ENCODE results near the gene ZNF43. TPM values are rescaled to one million over a fixed set of nuclear protein-coding genes. Genes with fewer than 3 reads are reported as not detected.

The ZNF43 gene
- total RNA-seq, 2 experiments from 2014 or later: 27.4 to 28.6 TPM

GRCh38 chr19:21848706-21849105 lies 12.7 kb upstream of the ZNF43 start:
- ChIA-PET CTCF (no interaction called here), POLR2A (interaction anchor here (0.6 kb wide), 1 partner anchor 330 kb away, joined by 3 read pairs; no protein-coding TSS in a partner anchor)
- H3K27ac Mint-ChIP-seq: no peak overlapping the region
- peak; percentile 30 for DNase-seq
- ATAC-seq: no peak
- H3K9me3 Mint-ChIP-seq: no peaks in the 10 kb centered on the region
- peaks cover 50% of the 10 kb centered on the region for H3K36me3 Mint-ChIP-seq (ENCODE audit: low read depth)
- intact Hi-C loops (cut with micrococcal nuclease): no loop called here
- H3K4me1 Mint-ChIP-seq (ENCODE audit: low read depth): peaks cover 37% of the 10 kb centered on the region
- TF ChIP-seq, protein P1, sequence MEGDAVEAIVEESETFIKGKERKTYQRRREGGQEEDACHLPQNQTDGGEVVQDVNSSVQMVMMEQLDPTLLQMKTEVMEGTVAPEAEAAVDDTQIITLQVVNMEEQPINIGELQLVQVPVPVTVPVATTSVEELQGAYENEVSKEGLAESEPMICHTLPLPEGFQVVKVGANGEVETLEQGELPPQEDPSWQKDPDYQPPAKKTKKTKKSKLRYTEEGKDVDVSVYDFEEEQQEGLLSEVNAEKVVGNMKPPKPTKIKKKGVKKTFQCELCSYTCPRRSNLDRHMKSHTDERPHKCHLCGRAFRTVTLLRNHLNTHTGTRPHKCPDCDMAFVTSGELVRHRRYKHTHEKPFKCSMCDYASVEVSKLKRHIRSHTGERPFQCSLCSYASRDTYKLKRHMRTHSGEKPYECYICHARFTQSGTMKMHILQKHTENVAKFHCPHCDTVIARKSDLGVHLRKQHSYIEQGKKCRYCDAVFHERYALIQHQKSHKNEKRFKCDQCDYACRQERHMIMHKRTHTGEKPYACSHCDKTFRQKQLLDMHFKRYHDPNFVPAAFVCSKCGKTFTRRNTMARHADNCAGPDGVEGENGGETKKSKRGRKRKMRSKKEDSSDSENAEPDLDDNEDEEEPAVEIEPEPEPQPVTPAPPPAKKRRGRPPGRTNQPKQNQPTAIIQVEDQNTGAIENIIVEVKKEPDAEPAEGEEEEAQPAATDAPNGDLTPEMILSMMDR (IDR thresholded peaks at IDR 0.05): no peak
- no peak overlapping the region for H3K4me3 Mint-ChIP-seq
- no peaks in the 10 kb centered on the region for H3K27me3 Mint-ChIP-seq

DNA sequence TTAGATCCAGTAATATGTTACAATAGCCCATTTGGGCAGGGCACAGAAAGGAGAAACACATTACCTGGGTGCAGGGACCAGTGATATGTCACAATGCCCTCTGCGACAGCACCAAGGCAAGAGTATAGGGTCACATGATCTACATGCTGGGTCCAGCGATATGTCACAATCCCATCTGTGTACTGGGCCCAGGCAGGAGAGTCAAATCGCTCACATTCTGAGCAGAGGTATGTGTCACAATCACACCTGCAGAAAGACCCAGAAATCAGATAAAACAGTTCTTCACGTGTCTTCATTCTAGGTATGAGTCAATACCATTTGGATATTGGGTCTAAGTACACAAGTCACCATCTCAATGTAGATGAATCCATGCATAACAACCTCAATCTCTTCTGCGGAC lies 7.1 kb upstream of the ZNF43 start:
- DNase-seq (no peak), ATAC-seq (no peak)
- H3K4me3 Mint-ChIP-seq: no peak overlapping the region
- no peaks in the 10 kb centered on the region for H3K9me3 Mint-ChIP-seq
- H3K36me3 Mint-ChIP-seq (ENCODE audit: low read depth): peaks cover 73% of the 10 kb centered on the region
- intact Hi-C loops (cut with micrococcal nuclease): no loop called here
- H3K4me1 Mint-ChIP-seq (ENCODE audit: low read depth): peaks cover 23% of the 10 kb centered on the region
- H3K27me3 Mint-ChIP-seq: no peaks in the 10 kb centered on the region
- no peak overlapping the region for H3K27ac Mint-ChIP-seq
- CTCF ChIA-PET: no interaction called here
- TF ChIP-seq, protein P1 (IDR thresholded peaks at IDR 0.05): no peak
- POLR2A ChIA-PET: interaction anchor here (0.7 kb wide), 1 partner anchor 38 kb away, joined by 3 read pairs; no protein-coding TSS in a partner anchor

GRCh38 chr19:21841488-21842097 lies 5.6 kb upstream of the ZNF43 start:
- CTCF ChIA-PET: no interaction called here
- H3K4me3 Mint-ChIP-seq: no peak overlapping the region

DNA sequence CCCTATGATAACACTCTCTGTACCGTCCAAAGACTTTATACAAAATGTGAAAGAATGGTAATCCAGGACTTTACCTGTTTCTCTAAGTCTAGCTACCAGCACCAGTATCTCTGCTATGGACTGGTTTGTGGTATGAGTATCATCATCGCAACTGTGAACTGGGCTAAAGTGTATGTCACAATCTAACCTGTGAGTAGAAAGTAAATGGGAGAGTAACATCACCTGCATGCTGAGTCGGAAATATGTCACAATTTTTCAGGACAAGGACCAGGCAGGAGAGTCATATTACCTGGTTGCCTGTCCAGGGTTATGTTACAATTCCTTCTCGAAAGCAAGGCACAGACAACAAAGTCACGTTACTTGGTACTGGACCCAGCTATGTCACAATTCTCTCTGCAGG lies 5.1 kb upstream of the ZNF43 start:
- Mint-ChIP-seq H3K36me3 (ENCODE audit: low read depth) (peaks cover 64% of the 10 kb centered on the region), H3K9me3 (no peaks in the 10 kb centered on the region), H3K4me3 (no peak overlapping the region), H3K27ac (no peak overlapping the region), H3K27me3 (no peaks in the 10 kb centered on the region), H3K4me1 (ENCODE audit: low read depth) (peaks cover 18% of the 10 kb centered on the region)
- ChIA-PET CTCF (no interaction called here), POLR2A (interaction anchor here (0.6 to 1.1 kb wide), 3 partner anchors 9 to 11 kb away, joined by 3 to 4 read pairs (median 3); no protein-coding TSS in a partner anchor)
- intact Hi-C loops (cut with micrococcal nuclease): no loop called here
- ATAC-seq (no peak), DNase-seq (no peak)
- TF ChIP-seq, protein P1 (IDR thresholded peaks at IDR 0.05): no peak

More at GRCh38 chr19:21841488-21842097, 5.6 kb upstream of the ZNF43 start:
- POLR2A ChIA-PET: interaction anchor here (1.1 kb wide), 1 partner anchor 10 kb away, joined by 4 read pairs; no protein-coding TSS in a partner anchor
- H3K36me3 Mint-ChIP-seq (ENCODE audit: low read depth): peaks cover 67% of the 10 kb centered on the region
- ATAC-seq: no peak
- H3K27ac Mint-ChIP-seq: no peak overlapping the region
- DNase-seq: no peak
- no peaks in the 10 kb centered on the region for H3K27me3 Mint-ChIP-seq
- peaks cover 21% of the 10 kb centered on the region for H3K4me1 Mint-ChIP-seq (ENCODE audit: low read depth)
- TF ChIP-seq, protein P1 (IDR thresholded peaks at IDR 0.05): no peak
- H3K9me3 Mint-ChIP-seq: no peaks in the 10 kb centered on the region
- intact Hi-C loops (cut with micrococcal nuclease): no loop called here

DNA sequence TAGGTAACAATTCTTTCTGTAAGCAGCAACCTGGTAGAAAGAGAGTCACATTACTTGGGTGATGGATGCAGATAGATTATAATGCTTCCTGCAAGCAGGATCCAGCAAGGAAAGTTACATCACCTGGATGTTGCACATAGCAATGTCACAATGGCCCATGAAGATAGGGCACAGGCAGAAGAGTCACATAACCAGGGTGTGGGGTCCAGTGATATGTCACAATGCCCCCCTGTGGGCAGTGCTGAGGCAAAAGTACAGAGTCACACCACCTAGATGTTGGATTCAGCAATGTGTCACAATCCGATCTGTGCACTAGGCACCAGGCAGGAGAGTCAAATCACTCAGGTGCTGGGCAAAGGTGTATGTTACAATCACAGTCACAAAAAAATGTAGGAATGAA lies 4.0 kb upstream of the ZNF43 start:
- intact Hi-C loops (cut with micrococcal nuclease): no loop called here
- TF ChIP-seq, protein P1 (IDR thresholded peaks at IDR 0.05): no peak
- ChIA-PET CTCF (no interaction called here), POLR2A (interaction anchor here (0.9 kb wide), 1 partner anchor 11 kb away, joined by 3 read pairs; no protein-coding TSS in a partner anchor)
- H3K9me3 Mint-ChIP-seq: no peaks in the 10 kb centered on the region
- H3K27ac Mint-ChIP-seq: no peak overlapping the region
- H3K4me3 Mint-ChIP-seq: no peak overlapping the region
- H3K4me1 Mint-ChIP-seq (ENCODE audit: low read depth): peaks cover 18% of the 10 kb centered on the region
- H3K36me3 Mint-ChIP-seq (ENCODE audit: low read depth): peaks cover 67% of the 10 kb centered on the region
- DNase-seq: no peak
- H3K27me3 Mint-ChIP-seq: no peaks in the 10 kb centered on the region
- no peak for ATAC-seq

Measured in activated CD8-positive, alpha-beta T cell treated with anti-CD3 and anti-CD28 coated beads for 36 hours (primary cell).